H9 (cell line): ENCODE results near the gene CHRNA10. TPM values are rescaled to one million over a fixed set of nuclear protein-coding genes. Genes with fewer than 3 reads are reported as not detected.

ENCODE experiments used
- DNase-seq: peaks from one replicate; pipeline ENCODE4 v3.0.0-alpha.2; 2017
- H2AFZ ChIP-seq: one replicate; pipeline ENCODE4 v1.6.1; 2013; ENCODE audit warnings: mild to moderate bottlenecking, low read length, control low read depth, moderate library complexity
- H2AK5ac ChIP-seq: 2 replicates; pipeline ENCODE4 v1.6.1; 2013; ENCODE audit warnings: low read length, control low read depth, mixed read lengths; ENCODE audit not compliant: insufficient read length
- H2BK120ac ChIP-seq: one replicate; pipeline ENCODE4 v1.6.1; 2013; ENCODE audit warnings: low read depth, mild to moderate bottlenecking, low read length, control low read depth, inconsistent platforms; ENCODE audit not compliant: poor library complexity, severe bottlenecking
- H2BK12ac ChIP-seq: 2 replicates; pipeline ENCODE4 v1.6.1; 2013; ENCODE audit warnings: low read length, control low read depth, mixed read lengths, low read depth; ENCODE audit not compliant: insufficient read length
- H2BK15ac ChIP-seq: 2 replicates; pipeline ENCODE4 v1.6.1; 2013; ENCODE audit warnings: low read depth, low read length, control low read depth
- H2BK20ac ChIP-seq: one replicate; pipeline ENCODE4 v1.6.1; 2013; ENCODE audit warnings: low read depth, mild to moderate bottlenecking, low read length, control low read depth, inconsistent platforms; ENCODE audit not compliant: poor library complexity, severe bottlenecking
- H2BK5ac ChIP-seq: 2 replicates; pipeline ENCODE4 v1.6.1; 2013; ENCODE audit warnings: low read length, control low read depth, mixed read lengths; ENCODE audit not compliant: insufficient read length
- H3K14ac ChIP-seq: 2 replicates; pipeline ENCODE4 v1.6.1; 2013; ENCODE audit warnings: low read length, control low read depth; ENCODE audit not compliant: insufficient read depth
- H3K18ac ChIP-seq: 2 replicates; pipeline ENCODE4 v1.6.1; 2013; ENCODE audit warnings: low read depth, mild to moderate bottlenecking, mixed read lengths, low read length, control low read depth; ENCODE audit not compliant: insufficient read length
- H3K23ac ChIP-seq: 2 replicates; pipeline ENCODE4 v1.6.1; 2013; ENCODE audit warnings: low read length, control low read depth, mixed read lengths, low read depth; ENCODE audit not compliant: insufficient read length
- H3K23me2 ChIP-seq: 2 replicates; pipeline ENCODE4 v1.6.1; 2013; ENCODE audit warnings: low read depth, mild to moderate bottlenecking, mixed read lengths, low read length, control low read depth; ENCODE audit not compliant: insufficient read length, poor library complexity, severe bottlenecking
- H3K27ac ChIP-seq: 2 replicates; pipeline ENCODE4 v1.5.1; 2013; ENCODE audit warnings: low read length, control low read depth, mixed read lengths, low read depth; ENCODE audit not compliant: insufficient read length
- H3K27me3 ChIP-seq: 2 replicates; pipeline ENCODE4 v1.6.1; 2013; ENCODE audit warnings: low read length, control low read depth, inconsistent platforms; ENCODE audit not compliant: insufficient read depth
- H3K4ac ChIP-seq: 2 replicates; pipeline ENCODE4 v1.6.1; 2013; ENCODE audit warnings: low read depth, mild to moderate bottlenecking, control low read depth, inconsistent platforms, low read length, moderate library complexity
- H3K4me1 ChIP-seq: 2 replicates; pipeline ENCODE4 v1.6.1; 2013; ENCODE audit warnings: low read length, control low read depth, inconsistent platforms; ENCODE audit not compliant: insufficient read depth
- H3K4me2 ChIP-seq: 2 replicates; pipeline ENCODE4 v1.6.1; 2013; ENCODE audit warnings: low read length, control low read depth, mixed read lengths; ENCODE audit not compliant: insufficient read length, insufficient read depth
- H3K56ac ChIP-seq: 2 replicates; pipeline ENCODE4 v1.6.1; 2013; ENCODE audit warnings: low read depth, mild to moderate bottlenecking, mixed read lengths, low read length, control low read depth; ENCODE audit not compliant: insufficient read length
- H3K79me1 ChIP-seq: 2 replicates; pipeline ENCODE4 v1.6.1; 2013; ENCODE audit warnings: low read depth, mild to moderate bottlenecking, moderate library complexity, low read length, control low read depth, inconsistent platforms; ENCODE audit not compliant: insufficient read depth, poor library complexity, severe bottlenecking
- H3K79me2 ChIP-seq: 2 replicates; pipeline ENCODE4 v1.6.1; 2013; ENCODE audit warnings: low read length, control low read depth, inconsistent platforms; ENCODE audit not compliant: insufficient read depth
- H3K9ac ChIP-seq: 2 replicates; pipeline ENCODE4 v1.6.1; 2013; ENCODE audit warnings: low read length, control low read depth, mixed read lengths; ENCODE audit not compliant: insufficient read length; ENCODE audit errors: extremely low read depth
- H3K9me3 ChIP-seq: one replicate; pipeline ENCODE4 v1.6.1; 2013; ENCODE audit warnings: low read depth, low read length, inconsistent platforms; ENCODE audit not compliant: control insufficient read depth
- H3T11ph ChIP-seq: one replicate; pipeline ENCODE4 v1.6.1; 2013; ENCODE audit warnings: mild to moderate bottlenecking, low read length, control low read depth, inconsistent platforms
- H4K20me1 ChIP-seq: one replicate; pipeline ENCODE4 v1.6.1; 2013; ENCODE audit not compliant: control insufficient read depth, insufficient read length, insufficient read depth
- H4K5ac ChIP-seq: 2 replicates; pipeline ENCODE4 v1.6.1; 2013; ENCODE audit warnings: low read depth, mild to moderate bottlenecking, mixed read lengths, low read length, control low read depth; ENCODE audit not compliant: insufficient read length
- H4K8ac ChIP-seq: replicated peaks from 2 replicates; pipeline ENCODE4 v1.6.1; 2013; ENCODE audit warnings: low read length, control low read depth, mixed read lengths, low read depth; ENCODE audit not compliant: insufficient read length
- H4K91ac ChIP-seq: 2 replicates; pipeline ENCODE4 v1.6.1; 2013; ENCODE audit warnings: low read depth, mild to moderate bottlenecking, moderate library complexity, mixed read lengths, low read length, control low read depth; ENCODE audit not compliant: insufficient read length
- H3K27ac Mint-ChIP-seq, 3 experiments: 2 replicates in 2 of 3; 3 replicates in 1 of 3; pipeline ENCODE4 v1.8.0; 2020 to 2021; ENCODE audit warnings: mixed read lengths in 3 of 3, mild to moderate bottlenecking in 1 of 3, moderate library complexity in 1 of 3
- H3K27me3 Mint-ChIP-seq: 2 replicates; pipeline ENCODE4 v1.8.0; 2021; ENCODE audit warnings: low read depth, mild to moderate bottlenecking, moderate library complexity, mixed read lengths
- H3K36me3 Mint-ChIP-seq, 3 experiments: 2 replicates in 2 of 3; 3 replicates in 1 of 3; pipeline ENCODE4 v1.8.0; 2020 to 2021; ENCODE audit warnings: low read depth in 3 of 3, mixed read lengths in 3 of 3; ENCODE audit not compliant: insufficient read depth in 1 of 3
- H3K4me1 Mint-ChIP-seq, 2 experiments: 2 replicates each; pipeline ENCODE4 v1.8.0; 2020; ENCODE audit warnings: mixed read lengths in 2 of 2
- H3K4me3 Mint-ChIP-seq, 2 experiments: 2 replicates in 1 of 2; 3 replicates in 1 of 2; pipeline ENCODE4 v1.8.0; 2020 to 2021; ENCODE audit warnings: mild to moderate bottlenecking in 2 of 2, mixed read lengths in 2 of 2, moderate library complexity in 1 of 2
- H3K9me3 Mint-ChIP-seq, 2 experiments: 2 replicates in 1 of 2; 3 replicates in 1 of 2; pipeline ENCODE4 v1.8.0; 2020; ENCODE audit warnings: mild to moderate bottlenecking in 2 of 2, mixed read lengths in 2 of 2, moderate library complexity in 1 of 2
- CTCF ChIP-seq: fragments of 200-600 bp; sonication (generic); conservative IDR thresholded peaks from 3 replicates; pipeline ENCODE4 v1.8.0; 2021; ENCODE audit warnings: antibody characterized with exemption, mild to moderate bottlenecking
- WGBS: extraction: QIAGEN DNeasy Blood & Tissue Kit; methylation state at CpG from one replicate; pipeline ENCODE4 v1.1.7; 2013; ENCODE audit warnings: missing lambda C conversion rate, low lambda C conversion rate, mixed read lengths; ENCODE audit not compliant: insufficient read length; ENCODE audit errors: extremely low coverage; 5-methylcytosine and 5-hydroxymethylcytosine counted together
- total RNA-seq: library from RNA; stranded (reverse); gene quantifications from 2 replicates; pipeline ENCODE4 v1.2.1, GENCODE V29; 2021

The CHRNA10 gene
- total RNA-seq, 1 experiment from 2014 or later, result 2.4 TPM

GRCh38 chr11:3632070-3632660, 39.0 kb downstream of the CHRNA10 start:
- H3K36me3 Mint-ChIP-seq, result no peaks in the 10 kb centered on the region; a peak in 2 of 7 replicates

More at GRCh38 chr11:3632070-3632660, 39.0 kb downstream of the CHRNA10 start:
- Mint-ChIP-seq H3K27me3 (peaks cover 3% of the 10 kb centered on the region; the same call in 1 of the 2 replicates), H3K4me3 (no peak overlapping the region), H3K9me3 (no peaks in the 10 kb centered on the region), H3K4me1 (peaks cover 0 to 12% of the 10 kb centered on the region in 2 experiments; a peak in 2 of 4 replicates), H3K27ac (no peak overlapping the region)
- H3K27ac ChIP-seq, result no peak overlapping the region
- no peak overlapping the region for H2BK120ac ChIP-seq
- H4K20me1 ChIP-seq, result no peaks in the 10 kb centered on the region
- no peak overlapping the region for H2BK15ac ChIP-seq
- no peak overlapping the region for H3K4me2 ChIP-seq
- no peak overlapping the region for H3K56ac ChIP-seq
- no peak overlapping the region for H3K18ac ChIP-seq
- H2BK20ac ChIP-seq, result no peak overlapping the region
- no peak overlapping the region for H2BK12ac ChIP-seq
- no peak overlapping the region for H3T11ph ChIP-seq
- no peak overlapping the region for H3K23ac ChIP-seq
- no peak overlapping the region for H3K9ac ChIP-seq
- no peaks in the 10 kb centered on the region for H3K79me2 ChIP-seq
- H2BK5ac ChIP-seq, result no peak overlapping the region
- H3K23me2 ChIP-seq, result no peaks in the 10 kb centered on the region
- no peak overlapping the region for H3K4ac ChIP-seq
- no peak overlapping the region for H4K5ac ChIP-seq
- H3K9me3 ChIP-seq, result no peaks in the 10 kb centered on the region
- no peak overlapping the region for H4K8ac ChIP-seq
- no peak overlapping the region for H2AK5ac ChIP-seq
- no peak overlapping the region for H3K14ac ChIP-seq
- H3K4me1 ChIP-seq, result no peaks in the 10 kb centered on the region
- no CpG with 5 or more reads among the region's 5 CpGs for WGBS
- no peak for TF ChIP-seq CTCF
- H3K27me3 ChIP-seq, result no peaks in the 10 kb centered on the region
- H2AFZ ChIP-seq, result no peak overlapping the region
- no peak overlapping the region for H4K91ac ChIP-seq
- DNase-seq, result no peak
- H3K79me1 ChIP-seq, result no peaks in the 10 kb centered on the region
